Measurements from ENCODE around the gene LCORL.

DNA sequence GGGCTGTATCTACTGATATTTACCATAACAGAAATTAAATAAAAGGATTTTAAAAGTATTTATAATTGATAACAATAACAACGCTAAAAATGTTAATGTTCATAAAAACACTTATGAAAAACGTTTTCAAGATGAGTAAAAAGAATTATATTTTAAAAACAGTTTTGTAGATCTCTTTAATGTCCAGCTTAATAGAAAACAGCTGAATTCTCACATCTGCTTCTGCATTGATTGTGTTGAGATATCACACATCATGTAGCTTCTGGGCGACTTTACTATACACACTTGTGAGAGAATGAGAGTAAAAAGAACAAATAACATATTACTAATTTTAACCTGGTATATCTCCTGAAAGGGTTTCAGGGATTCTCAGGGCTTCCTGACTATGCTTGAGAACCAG is 127.1 kb downstream of the LCORL start:
- TF ChIP-seq SMC3 (IDR thresholded peaks at IDR 0.05) = no peak
- TF ChIP-seq, protein P1, sequence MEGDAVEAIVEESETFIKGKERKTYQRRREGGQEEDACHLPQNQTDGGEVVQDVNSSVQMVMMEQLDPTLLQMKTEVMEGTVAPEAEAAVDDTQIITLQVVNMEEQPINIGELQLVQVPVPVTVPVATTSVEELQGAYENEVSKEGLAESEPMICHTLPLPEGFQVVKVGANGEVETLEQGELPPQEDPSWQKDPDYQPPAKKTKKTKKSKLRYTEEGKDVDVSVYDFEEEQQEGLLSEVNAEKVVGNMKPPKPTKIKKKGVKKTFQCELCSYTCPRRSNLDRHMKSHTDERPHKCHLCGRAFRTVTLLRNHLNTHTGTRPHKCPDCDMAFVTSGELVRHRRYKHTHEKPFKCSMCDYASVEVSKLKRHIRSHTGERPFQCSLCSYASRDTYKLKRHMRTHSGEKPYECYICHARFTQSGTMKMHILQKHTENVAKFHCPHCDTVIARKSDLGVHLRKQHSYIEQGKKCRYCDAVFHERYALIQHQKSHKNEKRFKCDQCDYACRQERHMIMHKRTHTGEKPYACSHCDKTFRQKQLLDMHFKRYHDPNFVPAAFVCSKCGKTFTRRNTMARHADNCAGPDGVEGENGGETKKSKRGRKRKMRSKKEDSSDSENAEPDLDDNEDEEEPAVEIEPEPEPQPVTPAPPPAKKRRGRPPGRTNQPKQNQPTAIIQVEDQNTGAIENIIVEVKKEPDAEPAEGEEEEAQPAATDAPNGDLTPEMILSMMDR (IDR thresholded peaks at IDR 0.05) = no peak
- TF ChIP-seq, protein P2, sequence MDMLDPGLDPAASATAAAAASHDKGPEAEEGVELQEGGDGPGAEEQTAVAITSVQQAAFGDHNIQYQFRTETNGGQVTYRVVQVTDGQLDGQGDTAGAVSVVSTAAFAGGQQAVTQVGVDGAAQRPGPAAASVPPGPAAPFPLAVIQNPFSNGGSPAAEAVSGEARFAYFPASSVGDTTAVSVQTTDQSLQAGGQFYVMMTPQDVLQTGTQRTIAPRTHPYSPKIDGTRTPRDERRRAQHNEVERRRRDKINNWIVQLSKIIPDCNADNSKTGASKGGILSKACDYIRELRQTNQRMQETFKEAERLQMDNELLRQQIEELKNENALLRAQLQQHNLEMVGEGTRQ (IDR thresholded peaks at IDR 0.05) = no peak

All from A549 (cell line).